GM12801 (cell line): ENCODE results near the gene NAP1L2.

Experiments used
- CTCF ChIP-seq: IDR thresholded peaks from one replicate; pipeline ENCODE4 v1.5.1; 2011; ENCODE audit warnings: control low read depth; ENCODE audit not compliant: insufficient read length; ENCODE audit errors: extremely low read depth

The NAP1L2 gene

GRCh38 chrX:73214426-73215094 is at the start of gene NAP1L2:
Gene NAP1L2 (minus strand): TSS chrX:73214851. CDS start chrX:73214492, 359 bp downstream.
- TF ChIP-seq CTCF, result no peak

GRCh38 chrX:73262991-73263390 is 48.3 kb upstream of the NAP1L2 start:
- TF ChIP-seq CTCF, result no peak

GRCh38 chrX:73239242-73239641 is 24.6 kb upstream of the NAP1L2 start:
- no peak for TF ChIP-seq CTCF

- no peak for TF ChIP-seq CTCF
Observed at GRCh38 chrX:73217621-73218020, 3.0 kb upstream of the NAP1L2 start.

GRCh38 chrX:73215246-73215645 is 595 bp upstream of the NAP1L2 start:
- TF ChIP-seq CTCF, result no peak

- TF ChIP-seq CTCF, result no peak
Observed at GRCh38 chrX:73213734-73214425, 771 bp downstream of the NAP1L2 start.

GRCh38 chrX:73206366-73206765 is 8.3 kb downstream of the NAP1L2 start:
- no peak for TF ChIP-seq CTCF
